Measurements from ENCODE around the gene GRIK3.

Gene GRIK3

GRCh38 chr1:36847761-36848160 lies 186.6 kb downstream of the GRIK3 start:
- no peak for DNase-seq
- Histone ChIP-seq H3K36me3 (ENCODE audit: control insufficient read depth in 4 of 4, insufficient read depth in 4 of 4, low read length in 3 of 4) (no peaks in the 10 kb centered on the region), H3K27ac (ENCODE audit: insufficient read depth in 1 of 2, low read depth in 1 of 2, low read length in 2 of 2, poor library complexity in 1 of 2, severe bottlenecking in 2 of 2) (no peak overlapping the region), H3K27me3 (replicated peaks in 2 of 5; ENCODE audit: control insufficient read depth in 4 of 5, insufficient read depth in 5 of 5, low read length in 4 of 5) (peaks cover 0 to 74% (median 16%) of the 10 kb centered on the region in 5 experiments), H3K4me1 (ENCODE audit: control extremely low read depth in 1 of 4, control insufficient read depth in 4 of 4, insufficient read depth in 4 of 4, low read length in 3 of 4) (no peaks in the 10 kb centered on the region), H3K9me3 (ENCODE audit: control extremely low read depth in 1 of 5, control insufficient read depth in 4 of 5, insufficient read depth in 2 of 5, low read depth in 1 of 5, low read length in 4 of 5) (no peaks in the 10 kb centered on the region), H3K4me3 (ENCODE audit: control insufficient read depth in 1 of 7, extremely low read depth in 1 of 7, insufficient read depth in 4 of 7, low read depth in 2 of 7, low read length in 6 of 7) (no peak overlapping the region)
- POLR2A ChIA-PET, result no interaction called here
- 0% methylated on average over 1 of the region's 2 CpGs for WGBS (ENCODE audit: insufficient coverage)
- CTCF ChIA-PET, result no interaction called here

GRCh38 chr1:36847186-36847585 lies 187.1 kb downstream of the GRIK3 start:
- no CpG with 5 or more reads among the region's 1 CpG for WGBS (ENCODE audit: insufficient coverage)
- H3K9me3 ChIP-seq (ENCODE audit: control extremely low read depth in 1 of 5, control insufficient read depth in 4 of 5, insufficient read depth in 2 of 5, low read depth in 1 of 5, low read length in 4 of 5), result no peaks in the 10 kb centered on the region
- no peak overlapping the region for H3K4me3 ChIP-seq (ENCODE audit: control insufficient read depth in 1 of 7, extremely low read depth in 1 of 7, insufficient read depth in 4 of 7, low read depth in 2 of 7, low read length in 6 of 7)
- H3K27me3 ChIP-seq (replicated peaks in 2 of 5; ENCODE audit: control insufficient read depth in 4 of 5, insufficient read depth in 5 of 5, low read length in 4 of 5), result peaks cover 0 to 80% (median 18%) of the 10 kb centered on the region in 5 experiments
- DNase-seq, result no peak
- POLR2A ChIA-PET, result no interaction called here
- CTCF ChIA-PET, result no interaction called here
- no peaks in the 10 kb centered on the region for H3K4me1 ChIP-seq (ENCODE audit: control extremely low read depth in 1 of 4, control insufficient read depth in 4 of 4, insufficient read depth in 4 of 4, low read length in 3 of 4)
- H3K36me3 ChIP-seq (ENCODE audit: control insufficient read depth in 4 of 4, insufficient read depth in 4 of 4, low read length in 3 of 4), result no peaks in the 10 kb centered on the region
- no peak overlapping the region for H3K27ac ChIP-seq (ENCODE audit: insufficient read depth in 1 of 2, low read depth in 1 of 2, low read length in 2 of 2, poor library complexity in 1 of 2, severe bottlenecking in 2 of 2)

DNA sequence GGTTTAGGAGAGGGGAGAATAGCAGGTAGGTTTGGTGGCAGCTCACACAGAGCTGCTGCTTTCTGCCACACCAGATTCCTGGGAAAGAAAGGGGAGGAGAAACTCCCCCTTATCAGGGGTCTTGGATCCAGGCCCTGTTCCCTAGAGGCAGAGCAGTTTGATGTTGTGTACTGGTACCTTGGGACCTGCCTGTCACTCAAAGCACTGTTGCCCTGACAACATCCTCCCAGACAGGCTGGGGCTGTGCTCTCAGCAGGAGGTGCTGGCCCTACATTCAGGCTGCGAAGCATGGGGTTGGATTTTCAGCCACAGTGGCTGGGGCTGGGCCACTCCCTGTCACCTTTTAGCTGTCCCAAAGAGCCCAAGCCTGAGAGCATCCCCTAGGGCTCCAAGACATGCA lies 188.0 kb downstream of the GRIK3 start:
- no peaks in the 10 kb centered on the region for H3K4me1 ChIP-seq (ENCODE audit: control extremely low read depth in 1 of 4, control insufficient read depth in 4 of 4, insufficient read depth in 4 of 4, low read length in 3 of 4)
- ChIA-PET POLR2A (no interaction called here), CTCF (no interaction called here)
- H3K4me3 ChIP-seq (ENCODE audit: control insufficient read depth in 1 of 7, extremely low read depth in 1 of 7, insufficient read depth in 4 of 7, low read depth in 2 of 7, low read length in 6 of 7), result no peak overlapping the region
- 63% methylated on average over 1 of the region's 1 CpG for WGBS (ENCODE audit: insufficient coverage)
- no peaks in the 10 kb centered on the region for H3K36me3 ChIP-seq (ENCODE audit: control insufficient read depth in 4 of 4, insufficient read depth in 4 of 4, low read length in 3 of 4)
- H3K9me3 ChIP-seq (ENCODE audit: control extremely low read depth in 1 of 5, control insufficient read depth in 4 of 5, insufficient read depth in 2 of 5, low read depth in 1 of 5, low read length in 4 of 5), result no peaks in the 10 kb centered on the region
- H3K27ac ChIP-seq (ENCODE audit: insufficient read depth in 1 of 2, low read depth in 1 of 2, low read length in 2 of 2, poor library complexity in 1 of 2, severe bottlenecking in 2 of 2), result no peak overlapping the region
- H3K27me3 ChIP-seq (replicated peaks in 2 of 5; ENCODE audit: control insufficient read depth in 4 of 5, insufficient read depth in 5 of 5, low read length in 4 of 5), result peaks cover 0 to 83% (median 22%) of the 10 kb centered on the region in 5 experiments
- no peak for DNase-seq

GRCh38 chr1:36845802-36846201 lies 188.5 kb downstream of the GRIK3 start:
- POLR2A ChIA-PET, result no interaction called here
- CTCF ChIA-PET, result no interaction called here
- H3K27me3 ChIP-seq (replicated peaks in 2 of 5; ENCODE audit: control insufficient read depth in 4 of 5, insufficient read depth in 5 of 5, low read length in 4 of 5), result peaks cover 0 to 81% (median 18%) of the 10 kb centered on the region in 5 experiments
- H3K4me1 ChIP-seq (ENCODE audit: control extremely low read depth in 1 of 4, control insufficient read depth in 4 of 4, insufficient read depth in 4 of 4, low read length in 3 of 4), result no peaks in the 10 kb centered on the region
- H3K9me3 ChIP-seq (ENCODE audit: control extremely low read depth in 1 of 5, control insufficient read depth in 4 of 5, insufficient read depth in 2 of 5, low read depth in 1 of 5, low read length in 4 of 5), result no peaks in the 10 kb centered on the region
- 74% methylated on average over 13 of the region's 14 CpGs for WGBS (ENCODE audit: insufficient coverage)
- no peak for DNase-seq
- H3K27ac ChIP-seq (ENCODE audit: insufficient read depth in 1 of 2, low read depth in 1 of 2, low read length in 2 of 2, poor library complexity in 1 of 2, severe bottlenecking in 2 of 2), result no peak overlapping the region
- no peak overlapping the region for H3K4me3 ChIP-seq (ENCODE audit: control insufficient read depth in 1 of 7, extremely low read depth in 1 of 7, insufficient read depth in 4 of 7, low read depth in 2 of 7, low read length in 6 of 7)
- no peaks in the 10 kb centered on the region for H3K36me3 ChIP-seq (ENCODE audit: control insufficient read depth in 4 of 4, insufficient read depth in 4 of 4, low read length in 3 of 4)

- no peak overlapping the region for H3K27ac ChIP-seq (ENCODE audit: insufficient read depth in 1 of 2, low read depth in 1 of 2, low read length in 2 of 2, poor library complexity in 1 of 2, severe bottlenecking in 2 of 2)
- DNase-seq, result no peak
- 84% methylated on average over 9 of the region's 9 CpGs for WGBS (ENCODE audit: insufficient coverage)
- H3K27me3 ChIP-seq (replicated peaks in 2 of 5; ENCODE audit: control insufficient read depth in 4 of 5, insufficient read depth in 5 of 5, low read length in 4 of 5), result peaks cover 0 to 73% (median 16%) of the 10 kb centered on the region in 5 experiments
- no peak overlapping the region for H3K4me3 ChIP-seq (ENCODE audit: control insufficient read depth in 1 of 7, extremely low read depth in 1 of 7, insufficient read depth in 4 of 7, low read depth in 2 of 7, low read length in 6 of 7)
- ChIA-PET CTCF (no interaction called here), POLR2A (no interaction called here)
- H3K36me3 ChIP-seq (ENCODE audit: control insufficient read depth in 4 of 4, insufficient read depth in 4 of 4, low read length in 3 of 4), result no peaks in the 10 kb centered on the region
- no peaks in the 10 kb centered on the region for H3K9me3 ChIP-seq (ENCODE audit: control extremely low read depth in 1 of 5, control insufficient read depth in 4 of 5, insufficient read depth in 2 of 5, low read depth in 1 of 5, low read length in 4 of 5)
- H3K4me1 ChIP-seq (ENCODE audit: control extremely low read depth in 1 of 4, control insufficient read depth in 4 of 4, insufficient read depth in 4 of 4, low read length in 3 of 4), result no peaks in the 10 kb centered on the region
These were observed 189.4 kb downstream of the GRIK3 start for GRCh38 chr1:36844917-36845316.

GRCh38 chr1:36843906-36844610 lies 190.3 kb downstream of the GRIK3 start:
- Histone ChIP-seq H3K4me3 (ENCODE audit: control insufficient read depth in 1 of 7, extremely low read depth in 1 of 7, insufficient read depth in 4 of 7, low read depth in 2 of 7, low read length in 6 of 7) (no peak overlapping the region), H3K27me3 (replicated peaks in 2 of 5; ENCODE audit: control insufficient read depth in 4 of 5, insufficient read depth in 5 of 5, low read length in 4 of 5) (peaks cover 0 to 68% (median 18%) of the 10 kb centered on the region in 5 experiments), H3K4me1 (ENCODE audit: control extremely low read depth in 1 of 4, control insufficient read depth in 4 of 4, insufficient read depth in 4 of 4, low read length in 3 of 4) (no peaks in the 10 kb centered on the region), H3K27ac (ENCODE audit: insufficient read depth in 1 of 2, low read depth in 1 of 2, low read length in 2 of 2, poor library complexity in 1 of 2, severe bottlenecking in 2 of 2) (no peak overlapping the region), H3K9me3 (ENCODE audit: control extremely low read depth in 1 of 5, control insufficient read depth in 4 of 5, insufficient read depth in 2 of 5, low read depth in 1 of 5, low read length in 4 of 5) (no peaks in the 10 kb centered on the region), H3K36me3 (ENCODE audit: control insufficient read depth in 4 of 4, insufficient read depth in 4 of 4, low read length in 3 of 4) (no peaks in the 10 kb centered on the region)
- DNase-seq, result no peak
- POLR2A ChIA-PET, result no interaction called here
- WGBS (ENCODE audit: insufficient coverage), result 82% methylated on average over 10 of the region's 11 CpGs
- CTCF ChIA-PET, result no interaction called here

DNA sequence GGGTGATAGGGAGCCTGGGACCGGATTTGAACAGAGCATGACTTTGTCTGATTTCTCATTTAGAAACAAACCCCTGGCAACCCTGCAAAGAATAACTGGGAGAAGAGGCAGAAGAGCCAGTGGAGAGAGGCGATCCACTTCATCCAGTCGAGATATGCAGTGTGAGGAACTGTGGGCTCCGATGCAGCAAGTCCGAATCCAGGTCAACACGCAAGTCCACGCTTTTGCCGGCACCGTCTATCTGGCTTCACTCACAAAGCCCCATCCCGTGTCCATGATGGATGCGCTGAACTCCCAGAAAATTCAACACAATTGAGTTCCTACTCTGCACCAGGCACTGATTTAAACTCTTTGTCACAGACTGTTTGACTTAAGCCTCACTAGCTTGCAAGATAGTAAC lies 191.3 kb downstream of the GRIK3 start:
- Histone ChIP-seq H3K9me3 (ENCODE audit: control extremely low read depth in 1 of 5, control insufficient read depth in 4 of 5, insufficient read depth in 2 of 5, low read depth in 1 of 5, low read length in 4 of 5) (no peaks in the 10 kb centered on the region), H3K4me3 (ENCODE audit: control insufficient read depth in 1 of 7, extremely low read depth in 1 of 7, insufficient read depth in 4 of 7, low read depth in 2 of 7, low read length in 6 of 7) (no peak overlapping the region), H3K27me3 (replicated peaks in 2 of 5; ENCODE audit: control insufficient read depth in 4 of 5, insufficient read depth in 5 of 5, low read length in 4 of 5) (peaks cover 0 to 68% (median 19%) of the 10 kb centered on the region in 5 experiments), H3K36me3 (ENCODE audit: control insufficient read depth in 4 of 4, insufficient read depth in 4 of 4, low read length in 3 of 4) (no peaks in the 10 kb centered on the region), H3K27ac (ENCODE audit: insufficient read depth in 1 of 2, low read depth in 1 of 2, low read length in 2 of 2, poor library complexity in 1 of 2, severe bottlenecking in 2 of 2) (no peak overlapping the region), H3K4me1 (ENCODE audit: control extremely low read depth in 1 of 4, control insufficient read depth in 4 of 4, insufficient read depth in 4 of 4, low read length in 3 of 4) (no peaks in the 10 kb centered on the region)
- WGBS (ENCODE audit: insufficient coverage), result 85% methylated on average over 10 of the region's 11 CpGs
- POLR2A ChIA-PET, result no interaction called here
- no peak for DNase-seq
- CTCF ChIA-PET, result no interaction called here

Data from common myeloid progenitor, CD34-positive (primary cell).